Gastrocnemius medialis (tissue), 4 donors: ENCODE results near the gene WDR18. TPM values are rescaled to one million over a fixed set of nuclear protein-coding genes. Genes with fewer than 3 reads are reported as not detected.

Source experiments
- ATAC-seq, 2 donors: fragments of 150-250 bp; one replicate each; pipeline ENCODE4 v1.9.1; 2016
- DNase-seq, 2 donors: peaks; one replicate each; pipeline ENCODE4 v3.0.0-alpha.2; 2019
- H3K27ac ChIP-seq, 4 donors: fragments of 200-600 bp; sonication (generic); 1 replicate in 1 of 4; 2 replicates in 3 of 4; pipeline ENCODE4 v1.5.1; 2016 to 2018; ENCODE audit warnings: mild to moderate bottlenecking in 2 of 4, moderate library complexity in 1 of 4
- H3K27me3 ChIP-seq, 3 donors: fragments of 200-600 bp; sonication (generic) in 2 of 3; 1 replicate in 1 of 3; 2 replicates in 2 of 3; pipeline versions ENCODE4 v1.5.1 to v1.6.0; 2016 to 2019; ENCODE audit warnings: mild to moderate bottlenecking in 1 of 3, moderate library complexity in 1 of 3
- H3K36me3 ChIP-seq, 2 donors: fragments of 200-600 bp; sonication (generic) in 1 of 2; one replicate each; pipeline ENCODE4 v1.5.1; 2017 to 2018
- H3K4me1 ChIP-seq, 2 donors: fragments of 200-600 bp; sonication (generic) in 1 of 2; one replicate each; pipeline ENCODE4 v1.5.1; 2016 to 2017; ENCODE audit warnings: mild to moderate bottlenecking in 2 of 2
- H3K4me3 ChIP-seq, 4 donors: fragments of 200-600 bp; sonication (generic) in 3 of 4; 1 replicate in 1 of 4; 2 replicates in 3 of 4; pipeline ENCODE4 v1.5.1; 2016 to 2019; ENCODE audit warnings: mild to moderate bottlenecking in 2 of 4
- H3K9me3 ChIP-seq, 3 donors: fragments of 200-600 bp; sonication (generic) in 2 of 3; 1 replicate in 1 of 3; 2 replicates in 2 of 3; pipeline ENCODE4 v1.5.1; 2016 to 2019
- CTCF ChIP-seq, 5 experiments: fragments of 450-650 bp in 3 of 5; fragments of 200-600 bp in 2 of 5; sonication (generic) in 2 of 5; IDR thresholded peaks in 4 of 5; conservative IDR thresholded peaks in 1 of 5; 1 replicate in 4 of 5; 2 replicates in 1 of 5; pipeline ENCODE4 v1.5.1; 2016 to 2019; ENCODE audit warnings: antibody characterized with exemption in 5 of 5, mild to moderate bottlenecking in 3 of 5, moderate library complexity in 3 of 5
- POLR2A ChIP-seq, 2 donors: fragments of 450-650 bp; IDR thresholded peaks; one replicate each; pipeline ENCODE4 v1.6.1; 2017; ENCODE audit warnings: antibody characterized with exemption in 2 of 2, mild to moderate bottlenecking in 2 of 2, moderate library complexity in 2 of 2
- in situ Hi-C, 4 donors: fragments of 200-750 bp; cut with MboI; loops; one replicate each; pipeline versions ENCODE4 v1.15.0 to v1.8.0; 2017; ENCODE audit warnings: low sequenced_read_pairs in 4 of 4
- intact Hi-C: fragments of 100-400 bp; cut with DNase I; formaldehyde crosslinking; loops from one replicate; pipeline ENCODE4 v1.15.1; 2023; ENCODE audit warnings: low total_unique reads
- total RNA-seq, 4 donors: library from RNA; depleted of rRNA; stranded (reverse); fragments of >200 nt; gene quantifications; one replicate each; pipeline versions ENCODE4 v1.1.0 to v1.2.3, GENCODE V29; 2016

The WDR18 gene
- total RNA-seq, 4 donors from 2014 or later: 4.4 to 59.0 (median 28.6) TPM

- Histone ChIP-seq H3K27ac (no peak overlapping the region), H3K9me3 (no peaks in the 10 kb centered on the region), H3K4me3 (no peak overlapping the region), H3K27me3 (peaks cover 20 to 33% (median 21%) of the 10 kb centered on the region in 3 donors), H3K4me1 (no peaks in the 10 kb centered on the region), H3K36me3 (peaks cover 0 to 6% of the 10 kb centered on the region in 2 donors)
- intact Hi-C loops: no loop called here
- no peak for ATAC-seq
- in situ Hi-C loops: no loop called here
- TF ChIP-seq CTCF (IDR thresholded peaks at IDR 0.05 in 4 of 5, conservative IDR thresholded peaks at IDR 0.05 in 1 of 5) (no peak), POLR2A (IDR thresholded peaks at IDR 0.05) (no peak)
- no peak for DNase-seq
Observed at GRCh38 chr19:1004803-1005664, 20.9 kb downstream of the WDR18 start.

GRCh38 chr19:1006711-1007398 lies 22.7 kb downstream of the WDR18 start:
- in situ Hi-C loops (no loop called here), intact Hi-C loops (no loop called here)
- Histone ChIP-seq H3K36me3 (peaks cover 0 to 22% of the 10 kb centered on the region in 2 donors), H3K9me3 (no peaks in the 10 kb centered on the region), H3K27ac (no peak overlapping the region), H3K4me1 (no peaks in the 10 kb centered on the region), H3K27me3 (peaks cover 6 to 18% (median 10%) of the 10 kb centered on the region in 3 donors), H3K4me3 (no peak overlapping the region)
- TF ChIP-seq CTCF (IDR thresholded peaks at IDR 0.05 in 4 of 5, conservative IDR thresholded peaks at IDR 0.05 in 1 of 5) (no peak), POLR2A (IDR thresholded peaks at IDR 0.05) (no peak)
- ATAC-seq: no peak
- DNase-seq: no peak

GRCh38 chr19:1007399-1008251 lies 23.5 kb downstream of the WDR18 start:
- Histone ChIP-seq H3K9me3 (no peaks in the 10 kb centered on the region), H3K4me3 (no peak overlapping the region), H3K27me3 (peaks cover 5 to 12% (median 5%) of the 10 kb centered on the region in 3 donors), H3K4me1 (no peaks in the 10 kb centered on the region), H3K27ac (no peak overlapping the region), H3K36me3 (peaks cover 0 to 29% of the 10 kb centered on the region in 2 donors)
- intact Hi-C loops (no loop called here), in situ Hi-C loops (no loop called here)
- ATAC-seq (no peak), DNase-seq (no peak)
- TF ChIP-seq POLR2A (IDR thresholded peaks at IDR 0.05): no peak

- Histone ChIP-seq H3K4me3 (no peak overlapping the region), H3K27me3 (peaks cover 0 to 4% (median 0%) of the 10 kb centered on the region in 3 donors), H3K4me1 (no peaks in the 10 kb centered on the region), H3K36me3 (peaks cover 0 to 38% of the 10 kb centered on the region in 2 donors), H3K9me3 (no peaks in the 10 kb centered on the region), H3K27ac (no peak overlapping the region)
- in situ Hi-C loops (no loop called here), intact Hi-C loops (no loop called here)
- ATAC-seq (no peak), DNase-seq (no peak)
- TF ChIP-seq CTCF (IDR thresholded peaks at IDR 0.05 in 4 of 5, conservative IDR thresholded peaks at IDR 0.05 in 1 of 5) (no peak), POLR2A (IDR thresholded peaks at IDR 0.05) (no peak)
Observed at GRCh38 chr19:1008268-1009040, 24.3 kb downstream of the WDR18 start.
